Measurements from ENCODE around the gene ACTN1.
A peak's percentile ranks its signal among the peaks of the same experiment; 100 is the strongest.

The ACTN1 gene

GRCh38 chr14:68955851-68956179 is 23.3 kb downstream of the ACTN1 start:
- TF ChIP-seq CTCF (IDR thresholded peaks at IDR 0.05; ENCODE audit: poor library complexity, severe bottlenecking) = no peak
- H3K27ac ChIP-seq (ENCODE audit: poor library complexity, severe bottlenecking) = peak overlapping the region; percentile 98
- no peak for DNase-seq (ENCODE audit: low spot score)
- no peak overlapping the region for H3K4me3 ChIP-seq (ENCODE audit: severe bottlenecking)
- H3K36me3 ChIP-seq (ENCODE audit: low read depth) = peaks cover 69% of the 10 kb centered on the region
- H3K9me3 ChIP-seq (ENCODE audit: severe bottlenecking) = no peaks in the 10 kb centered on the region
- ATAC-seq (ENCODE audit: low read depth) = no peak
- H3K4me1 ChIP-seq (ENCODE audit: insufficient read depth, poor library complexity, severe bottlenecking) = peaks cover 98% of the 10 kb centered on the region
- H3K27me3 ChIP-seq (ENCODE audit: insufficient read depth, poor library complexity, severe bottlenecking) = no peaks in the 10 kb centered on the region

- H3K4me1 ChIP-seq (ENCODE audit: insufficient read depth, poor library complexity, severe bottlenecking) = peaks cover 98% of the 10 kb centered on the region
- no peak for DNase-seq (ENCODE audit: low spot score)
- H3K36me3 ChIP-seq (ENCODE audit: low read depth) = peaks cover 69% of the 10 kb centered on the region
Measured at GRCh38 chr14:68955164-68955850, 23.8 kb downstream of the ACTN1 start.

GRCh38 chr14:68953196-68953555 is 25.9 kb downstream of the ACTN1 start:
- peaks cover 98% of the 10 kb centered on the region for H3K4me1 ChIP-seq (ENCODE audit: insufficient read depth, poor library complexity, severe bottlenecking)
- H3K36me3 ChIP-seq (ENCODE audit: low read depth) = peaks cover 75% of the 10 kb centered on the region
- no peak overlapping the region for H3K4me3 ChIP-seq (ENCODE audit: severe bottlenecking)
- H3K27ac ChIP-seq (ENCODE audit: poor library complexity, severe bottlenecking) = peak overlapping the region; percentile 98
- DNase-seq (ENCODE audit: low spot score) = no peak
- H3K9me3 ChIP-seq (ENCODE audit: severe bottlenecking) = no peaks in the 10 kb centered on the region
- ATAC-seq (ENCODE audit: low read depth) = no peak
- TF ChIP-seq CTCF (IDR thresholded peaks at IDR 0.05; ENCODE audit: poor library complexity, severe bottlenecking) = no peak
- no peaks in the 10 kb centered on the region for H3K27me3 ChIP-seq (ENCODE audit: insufficient read depth, poor library complexity, severe bottlenecking)

More at GRCh38 chr14:68955164-68955850, 23.8 kb downstream of the ACTN1 start:
- Histone ChIP-seq H3K9me3 (ENCODE audit: severe bottlenecking) (no peaks in the 10 kb centered on the region), H3K4me3 (ENCODE audit: severe bottlenecking) (no peak overlapping the region), H3K27ac (ENCODE audit: poor library complexity, severe bottlenecking) (peak overlapping the region; percentile 98), H3K27me3 (ENCODE audit: insufficient read depth, poor library complexity, severe bottlenecking) (no peaks in the 10 kb centered on the region)
- no peak for TF ChIP-seq CTCF (IDR thresholded peaks at IDR 0.05; ENCODE audit: poor library complexity, severe bottlenecking)
- ATAC-seq (ENCODE audit: low read depth) = no peak

- Histone ChIP-seq H3K4me1 (ENCODE audit: insufficient read depth, poor library complexity, severe bottlenecking) (peaks cover 98% of the 10 kb centered on the region), H3K9me3 (ENCODE audit: severe bottlenecking) (no peaks in the 10 kb centered on the region), H3K27ac (ENCODE audit: poor library complexity, severe bottlenecking) (peak overlapping the region; percentile 98), H3K4me3 (ENCODE audit: severe bottlenecking) (no peak overlapping the region), H3K27me3 (ENCODE audit: insufficient read depth, poor library complexity, severe bottlenecking) (no peaks in the 10 kb centered on the region), H3K36me3 (ENCODE audit: low read depth) (peaks cover 70% of the 10 kb centered on the region)
- ATAC-seq (ENCODE audit: low read depth) (peak; percentile 2), DNase-seq (ENCODE audit: low spot score) (no peak)
- TF ChIP-seq CTCF (IDR thresholded peaks at IDR 0.05; ENCODE audit: poor library complexity, severe bottlenecking) = no peak
Measured at GRCh38 chr14:68952531-68953195, 26.4 kb downstream of the ACTN1 start.
